Endothelial cell of umbilical vein (primary cell): Measurements from ENCODE around the gene CCSER2. TPM values are rescaled to one million over a fixed set of nuclear protein-coding genes. Genes with fewer than 3 reads are reported as not detected.

Source experiments
- BruUV-seq: library from RNA; stranded (reverse); fragments of 400-500 nt; replicated peaks from 2 replicates; lab custom pipeline; 2021; lab: Mats Ljungman, UMichigan
- CTCF ChIA-PET: fragments of 300-600, 350-600 bp; sonication (Branson Sonifier 250); formaldehyde crosslinking; loops from one replicate; lab custom pipeline; 2021; ENCODE audit warnings: antibody characterized with exemption, inconsistent platforms; lab: Charles Lee
- POLR2A ChIA-PET: fragments of 300-600, 350-600 bp; sonication (Branson Sonifier 250); formaldehyde crosslinking; loops from one replicate; lab custom pipeline; 2021; ENCODE audit warnings: antibody characterized with exemption, inconsistent platforms; lab: Charles Lee
- DNase-seq: peaks from one replicate; pipeline ENCODE4 v3.0.0-alpha.2; 2011; ENCODE audit warnings: low read depth, low spot score
- FAIRE-seq: peaks from 2 replicates; lab custom pipeline; 2011; peaks lifted over from hg19 to GRCh38; lab: Jason Lieb, UNC
- H2AFZ ChIP-seq: 2 replicates; pipeline ENCODE4 v1.6.0; 2012; ENCODE audit warnings: low read depth, low read length, control low read depth, inconsistent platforms
- H3K27ac ChIP-seq: 2 replicates; pipeline ENCODE4 v1.5.1; 2011; ENCODE audit warnings: low read depth, mild to moderate bottlenecking, control low read depth, low read length, moderate library complexity; ENCODE audit not compliant: insufficient read depth
- H3K27me3 ChIP-seq, 2 experiments: 2 replicates each; pipeline versions ENCODE4 v1.6.0 to v1.6.1; 2011; ENCODE audit warnings: low read length in 2 of 2, mixed read lengths in 1 of 2; ENCODE audit not compliant: control insufficient read depth in 2 of 2, insufficient read depth in 2 of 2
- H3K36me3 ChIP-seq, 2 experiments: 2 replicates in 1 of 2; 3 replicates in 1 of 2; pipeline ENCODE4 v1.5.1; 2011; ENCODE audit warnings: low read length in 2 of 2, mild to moderate bottlenecking in 1 of 2, moderate library complexity in 1 of 2; ENCODE audit not compliant: control insufficient read depth in 2 of 2, insufficient read depth in 2 of 2; ENCODE audit errors: extremely low read depth in 1 of 2
- H3K4me1 ChIP-seq: 3 replicates; pipeline ENCODE4 v1.5.1; 2011; ENCODE audit warnings: mild to moderate bottlenecking, low read length; ENCODE audit not compliant: control insufficient read depth, insufficient read depth; ENCODE audit errors: extremely low read depth
- H3K4me2 ChIP-seq: 2 replicates; pipeline ENCODE4 v1.6.1; 2011; ENCODE audit warnings: low read length, control low read depth, mixed read lengths; ENCODE audit not compliant: insufficient read depth
- H3K4me3 ChIP-seq, 3 experiments: fragments of 200-600 bp in 1 of 3; sonication (generic), shearing (Covaris generic) in 1 of 3; replicated peaks in 1 of 3; 2 replicates each; pipeline ENCODE4 v1.5.1; 2011 to 2016; ENCODE audit warnings: control low read depth in 3 of 3, low read length in 3 of 3, mild to moderate bottlenecking in 2 of 3, inconsistent platforms in 1 of 3, low read depth in 1 of 3, moderate library complexity in 1 of 3; ENCODE audit not compliant: insufficient read depth in 1 of 3
- H3K79me2 ChIP-seq: 2 replicates; pipeline ENCODE4 v1.6.0; 2012; ENCODE audit warnings: low read length, inconsistent platforms; ENCODE audit not compliant: control insufficient read depth, insufficient read depth
- H3K9ac ChIP-seq: replicated peaks from 2 replicates; pipeline ENCODE3; 2011; ENCODE audit warnings: low read length, control low read depth; ENCODE audit not compliant: insufficient read depth; ENCODE audit errors: extremely low read depth
- H3K9me1 ChIP-seq: replicated peaks from 3 replicates; pipeline ENCODE4 v1.6.0; 2011; ENCODE audit warnings: mild to moderate bottlenecking, low read length; ENCODE audit not compliant: control insufficient read depth, insufficient read depth; ENCODE audit errors: extremely low read depth
- H3K9me3 ChIP-seq: replicated peaks from 2 replicates; pipeline ENCODE4 v1.5.1; 2012; ENCODE audit warnings: low read length, inconsistent platforms; ENCODE audit not compliant: control insufficient read depth, insufficient read depth
- H4K20me1 ChIP-seq: replicated peaks from 2 replicates; pipeline ENCODE3; 2011; ENCODE audit warnings: mild to moderate bottlenecking, low read length; ENCODE audit not compliant: control insufficient read depth, insufficient read depth; ENCODE audit errors: extremely low read depth
- EZH2 ChIP-seq: IDR thresholded peaks from 2 replicates; pipeline ENCODE4 v1.6.1; 2012; ENCODE audit warnings: borderline replicate concordance, low read depth, mild to moderate bottlenecking, moderate library complexity, low read length, inconsistent platforms; ENCODE audit not compliant: severe bottlenecking
- FOS ChIP-seq: IDR thresholded peaks from 2 replicates; pipeline ENCODE4 v1.6.1; 2011; ENCODE audit warnings: mild to moderate bottlenecking, low read length, moderate library complexity, borderline replicate concordance; ENCODE audit not compliant: insufficient read depth
- GATA2 ChIP-seq: IDR thresholded peaks from 2 replicates; pipeline ENCODE4 v1.7.0; 2011; ENCODE audit warnings: low read depth, mild to moderate bottlenecking, moderate library complexity, mixed read lengths, low read length; ENCODE audit not compliant: insufficient read length, insufficient read depth
- JUN ChIP-seq: IDR thresholded peaks from 2 replicates; pipeline ENCODE4 v1.6.1; 2011; ENCODE audit warnings: borderline replicate concordance, low read depth; ENCODE audit not compliant: insufficient read length, insufficient read depth
- MYC ChIP-seq: IDR thresholded peaks from one replicate; pipeline ENCODE4 v1.6.1; 2011; ENCODE audit warnings: mild to moderate bottlenecking, low read depth, low read length
- POLR2A ChIP-seq: IDR thresholded peaks from 2 replicates; pipeline ENCODE4 v1.6.1; 2012; ENCODE audit warnings: low read depth, mild to moderate bottlenecking, control low read depth, low read length
- POLR2AphosphoS5 ChIP-seq: IDR thresholded peaks from 2 replicates; pipeline ENCODE4 v1.6.1; 2012; ENCODE audit warnings: low read depth, mild to moderate bottlenecking, control low read depth, low read length, moderate library complexity; ENCODE audit not compliant: insufficient read depth
- dilution Hi-C: fragments of 300-500 bp; cut with MboI; formaldehyde crosslinking; loops from one replicate; pipeline ENCODE4 v1.15.0; 2019; ENCODE audit warnings: low sequenced_read_pairs; ENCODE audit not compliant: extremely low pct_ligation_motif_present
- intact Hi-C: fragments of 100-400 bp; cut with micrococcal nuclease; formaldehyde crosslinking; loops from one replicate; pipeline ENCODE4 v1.10.0; 2022
- polyA plus RNA-seq, 4 experiments: library from polyadenylated mRNA; depleted of rRNA in 3 of 4; stranded (reverse) in 3 of 4; unstranded in 1 of 4; fragments of >200 nt; gene quantifications; 2 replicates each; pipeline versions ENCODE4 v1.2.1 to v1.2.3, GENCODE V29; 2011 to 2012; ENCODE audit warnings: missing spikeins in 1 of 4
- total RNA-seq: library from RNA; stranded (reverse); gene quantifications from 2 replicates; pipeline ENCODE4 v1.2.3, GENCODE V29; 2021
- TF ChIP-seq, protein P1 (sequence below), 2 donors: IDR thresholded peaks; 1 replicate in 1 of 2; 2 replicates in 1 of 2; pipeline ENCODE4 v1.5.1; 2011; ENCODE audit warnings: low read length in 2 of 2, mild to moderate bottlenecking in 2 of 2, moderate library complexity in 2 of 2, control low read depth in 1 of 2, inconsistent platforms in 1 of 2, low read depth in 1 of 2; ENCODE audit not compliant: insufficient read depth in 1 of 2; ENCODE audit errors: extremely low read depth in 1 of 2
- TF ChIP-seq, protein P2 (sequence below): IDR thresholded peaks from 2 replicates; pipeline ENCODE4 v1.6.1; 2011; ENCODE audit not compliant: insufficient read depth, insufficient read length

Gene CCSER2
- total and polyA plus RNA-seq, 2 donors (not counting 3 experiments of a cell fraction or from before 2014, with no cell fraction given): 14.5 to 49.3 TPM

DNA sequence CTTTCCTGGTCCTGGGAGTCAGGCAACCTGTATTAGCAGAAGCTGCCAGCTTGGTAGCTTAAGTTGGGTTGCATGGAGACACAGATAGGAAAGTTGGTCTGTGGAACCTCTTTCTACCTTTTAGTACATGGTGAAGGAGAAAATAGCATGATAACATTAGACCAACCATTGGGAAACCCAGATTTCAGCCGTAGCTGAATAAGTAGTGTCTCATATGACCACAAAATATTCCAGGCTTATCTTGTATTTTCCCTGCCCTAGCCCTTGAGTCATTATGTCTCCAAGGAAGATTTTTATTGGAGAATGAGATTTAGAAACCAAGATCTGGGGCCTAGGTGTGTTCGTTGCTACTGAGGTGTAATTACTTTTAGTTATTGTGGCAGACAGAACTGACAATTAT is 67.2 kb downstream of the CCSER2 start:
- Histone ChIP-seq H3K27ac (no peak overlapping the region), H3K36me3 (no peaks in the 10 kb centered on the region), H3K4me1 (no peaks in the 10 kb centered on the region), H3K27me3 (no peaks in the 10 kb centered on the region), H3K4me3 (no peak overlapping the region), H3K9ac (no peak overlapping the region), H4K20me1 (no peaks in the 10 kb centered on the region), H3K9me1 (peaks cover 2% of the 10 kb centered on the region), H2AFZ (no peak overlapping the region), H3K79me2 (peaks cover 9% of the 10 kb centered on the region), H3K9me3 (no peaks in the 10 kb centered on the region), H3K4me2 (no peak overlapping the region)
- intact Hi-C loops: no loop called here
- FAIRE-seq (no peak), DNase-seq (no peak)
- no TSS peak for BruUV-seq
- POLR2A ChIA-PET: no interaction called here
- TF ChIP-seq POLR2A: no peak
- TF ChIP-seq JUN: no peak
- TF ChIP-seq, protein P1, sequence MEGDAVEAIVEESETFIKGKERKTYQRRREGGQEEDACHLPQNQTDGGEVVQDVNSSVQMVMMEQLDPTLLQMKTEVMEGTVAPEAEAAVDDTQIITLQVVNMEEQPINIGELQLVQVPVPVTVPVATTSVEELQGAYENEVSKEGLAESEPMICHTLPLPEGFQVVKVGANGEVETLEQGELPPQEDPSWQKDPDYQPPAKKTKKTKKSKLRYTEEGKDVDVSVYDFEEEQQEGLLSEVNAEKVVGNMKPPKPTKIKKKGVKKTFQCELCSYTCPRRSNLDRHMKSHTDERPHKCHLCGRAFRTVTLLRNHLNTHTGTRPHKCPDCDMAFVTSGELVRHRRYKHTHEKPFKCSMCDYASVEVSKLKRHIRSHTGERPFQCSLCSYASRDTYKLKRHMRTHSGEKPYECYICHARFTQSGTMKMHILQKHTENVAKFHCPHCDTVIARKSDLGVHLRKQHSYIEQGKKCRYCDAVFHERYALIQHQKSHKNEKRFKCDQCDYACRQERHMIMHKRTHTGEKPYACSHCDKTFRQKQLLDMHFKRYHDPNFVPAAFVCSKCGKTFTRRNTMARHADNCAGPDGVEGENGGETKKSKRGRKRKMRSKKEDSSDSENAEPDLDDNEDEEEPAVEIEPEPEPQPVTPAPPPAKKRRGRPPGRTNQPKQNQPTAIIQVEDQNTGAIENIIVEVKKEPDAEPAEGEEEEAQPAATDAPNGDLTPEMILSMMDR (IDR thresholded peaks at IDR 0.05; ENCODE audit: extremely low read depth in 1 of 2, insufficient read depth in 1 of 2, low read depth in 1 of 2, low read length in 2 of 2): no peak
- TF ChIP-seq GATA2: no peak
- TF ChIP-seq MYC: no peak
- TF ChIP-seq, protein P2, sequence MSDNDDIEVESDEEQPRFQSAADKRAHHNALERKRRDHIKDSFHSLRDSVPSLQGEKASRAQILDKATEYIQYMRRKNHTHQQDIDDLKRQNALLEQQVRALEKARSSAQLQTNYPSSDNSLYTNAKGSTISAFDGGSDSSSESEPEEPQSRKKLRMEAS: no peak
- TF ChIP-seq FOS: no peak
- TF ChIP-seq POLR2AphosphoS5: no peak
- TF ChIP-seq EZH2: no peak
- CTCF ChIA-PET: no interaction called here
- dilution Hi-C loops: no loop called here
